Liver (tissue), 3 donors: Measurements from ENCODE around the gene VWA3A.
A peak's percentile ranks its signal among the peaks of the same experiment; 100 is the strongest.

Source experiments
- ATF3 ChIP-seq: IDR thresholded peaks from 2 replicates; pipeline ENCODE4 v1.6.1; 2016; ENCODE audit warnings: antibody characterized with exemption
- CTCF ChIP-seq: fragments of 150-350 bp; IDR thresholded peaks from 2 replicates; pipeline ENCODE4 v1.5.1; 2017; ENCODE audit warnings: improper control_type of control experiment, low read depth, low read length; ENCODE audit not compliant: missing input control
- GABPA ChIP-seq, 2 donors: IDR thresholded peaks in 1 of 2; conservative IDR thresholded peaks in 1 of 2; 2 replicates each; pipeline ENCODE4 v1.6.1; 2016; ENCODE audit warnings: antibody characterized with exemption in 2 of 2, mild to moderate bottlenecking in 1 of 2, moderate library complexity in 1 of 2
- MAX ChIP-seq: IDR thresholded peaks from 2 replicates; pipeline ENCODE4 v1.6.1; 2016; ENCODE audit warnings: antibody characterized with exemption
- REST ChIP-seq: IDR thresholded peaks from 2 replicates; pipeline ENCODE4 v1.6.1; 2016; ENCODE audit warnings: antibody characterized with exemption, mild to moderate bottlenecking
- TAF1 ChIP-seq: conservative IDR thresholded peaks from 2 replicates; pipeline ENCODE4 v1.6.1; 2016; ENCODE audit warnings: antibody characterized with exemption, mild to moderate bottlenecking
- YY1 ChIP-seq: IDR thresholded peaks from 2 replicates; pipeline ENCODE4 v1.6.1; 2016; ENCODE audit warnings: antibody characterized with exemption, mild to moderate bottlenecking
- ZBTB33 ChIP-seq: IDR thresholded peaks from 2 replicates; pipeline ENCODE4 v1.6.1; 2016; ENCODE audit warnings: antibody characterized with exemption
- donor health status: healthy.
- donor health status: healthy.

- TF ChIP-seq CTCF (peak; percentile 90), YY1 (no peak), REST (no peak), MAX (no peak), TAF1 (no peak), ATF3 (no peak), GABPA (IDR thresholded peaks at IDR 0.05 in 1 of 2, conservative IDR thresholded peaks at IDR 0.05 in 1 of 2) (no peak), ZBTB33 (no peak)
Measured at GRCh38 chr16:22188595-22189442, 96.5 kb downstream of the VWA3A start.
